ENCODE results near the gene IGFLR1. TPM values are rescaled to one million over a fixed set of nuclear protein-coding genes. Genes with fewer than 3 reads are reported as not detected.

The IGFLR1 gene
- total RNA-seq, 1 donor: 1.9 TPM

GRCh38 chr19:35732540-35733179, 9.6 kb downstream of the IGFLR1 start:
- no peak for TF ChIP-seq CTCF (IDR thresholded peaks at IDR 0.05; ENCODE audit: insufficient read depth, low read length)
- H3K4me3 ChIP-seq (ENCODE audit: low read depth, low read length): no peak overlapping the region
- no peak for DNase-seq (ENCODE audit: low read depth)

GRCh38 chr19:35731779-35732405, 10.4 kb downstream of the IGFLR1 start:
- no peak for DNase-seq (ENCODE audit: low read depth)
- no peak for TF ChIP-seq CTCF (IDR thresholded peaks at IDR 0.05; ENCODE audit: insufficient read depth, low read length)
- no peak overlapping the region for H3K4me3 ChIP-seq (ENCODE audit: low read depth, low read length)

GRCh38 chr19:35731353-35731752, 10.9 kb downstream of the IGFLR1 start:
- TF ChIP-seq CTCF (IDR thresholded peaks at IDR 0.05; ENCODE audit: insufficient read depth, low read length): no peak
- no peak overlapping the region for H3K4me3 ChIP-seq (ENCODE audit: low read depth, low read length)
- DNase-seq (ENCODE audit: low read depth): no peak

GRCh38 chr19:35730326-35730725, 11.9 kb downstream of the IGFLR1 start:
- DNase-seq (ENCODE audit: low read depth): no peak
- TF ChIP-seq CTCF (IDR thresholded peaks at IDR 0.05; ENCODE audit: insufficient read depth, low read length): no peak
- H3K4me3 ChIP-seq (ENCODE audit: low read depth, low read length): no peak overlapping the region

- no peak overlapping the region for H3K4me3 ChIP-seq (ENCODE audit: low read depth, low read length)
- no peak for TF ChIP-seq CTCF (IDR thresholded peaks at IDR 0.05; ENCODE audit: insufficient read depth, low read length)
- no peak for DNase-seq (ENCODE audit: low read depth)
Measured at GRCh38 chr19:35729763-35730162, 12.5 kb downstream of the IGFLR1 start.

GRCh38 chr19:35729021-35729420, 13.2 kb downstream of the IGFLR1 start:
- no peak for DNase-seq (ENCODE audit: low read depth)
- no peak for TF ChIP-seq CTCF (IDR thresholded peaks at IDR 0.05; ENCODE audit: insufficient read depth, low read length)
- H3K4me3 ChIP-seq (ENCODE audit: low read depth, low read length): no peak overlapping the region
